ENCODE data around the gene ST3GAL2. TPM values are rescaled to one million over a fixed set of nuclear protein-coding genes. Genes with fewer than 3 reads are reported as not detected.

Gene ST3GAL2
- total and polyA plus RNA-seq, 2 donors (not counting 3 experiments of a cell fraction or from before 2014, with no cell fraction given): 23.0 to 50.4 TPM

GRCh38 chr16:70475054-70475871 is 36.4 kb upstream of the ST3GAL2 start:
- Histone ChIP-seq H3K79me2 (ENCODE audit: control insufficient read depth, insufficient read depth, low read length) (no peaks in the 10 kb centered on the region), H3K27ac (ENCODE audit: insufficient read depth, low read depth, low read length) (no peak overlapping the region), H3K36me3 (ENCODE audit: control insufficient read depth in 2 of 2, extremely low read depth in 1 of 2, insufficient read depth in 2 of 2, low read length in 2 of 2) (peaks cover 0 to under 1% of the 10 kb centered on the region in 2 experiments), H2AFZ (ENCODE audit: low read depth, low read length) (no peak overlapping the region), H3K27me3 (ENCODE audit: control insufficient read depth in 2 of 2, insufficient read depth in 2 of 2, low read length in 2 of 2) (no peaks in the 10 kb centered on the region), H3K9ac (replicated peaks; ENCODE audit: extremely low read depth, insufficient read depth, low read length) (no peak overlapping the region), H3K4me2 (ENCODE audit: insufficient read depth, low read length) (no peak overlapping the region), H4K20me1 (replicated peaks; ENCODE audit: control insufficient read depth, extremely low read depth, insufficient read depth, low read length) (no peaks in the 10 kb centered on the region), H3K4me1 (ENCODE audit: control insufficient read depth, extremely low read depth, insufficient read depth, low read length) (peaks cover 23% of the 10 kb centered on the region), H3K9me1 (replicated peaks; ENCODE audit: control insufficient read depth, extremely low read depth, insufficient read depth, low read length) (no peaks in the 10 kb centered on the region), H3K9me3 (replicated peaks; ENCODE audit: control insufficient read depth, insufficient read depth, low read length) (no peaks in the 10 kb centered on the region), H3K4me3 (replicated peaks in 1 of 3; ENCODE audit: insufficient read depth in 1 of 3, low read depth in 1 of 3, low read length in 3 of 3) (no peak overlapping the region)
- dilution Hi-C loops (cut with MboI; ENCODE audit: extremely low pct_ligation_motif_present, low sequenced_read_pairs) (no loop called here), intact Hi-C loops (cut with micrococcal nuclease) (no loop called here)
- no peak for TF ChIP-seq MAX (IDR thresholded peaks at IDR 0.05; ENCODE audit: insufficient read depth, insufficient read length)
- TF ChIP-seq POLR2A (IDR thresholded peaks at IDR 0.05; ENCODE audit: low read depth, low read length): no peak
- TF ChIP-seq EZH2 (IDR thresholded peaks at IDR 0.05; ENCODE audit: borderline replicate concordance, low read depth, low read length, severe bottlenecking): no peak
- no peak for TF ChIP-seq POLR2AphosphoS5 (IDR thresholded peaks at IDR 0.05; ENCODE audit: insufficient read depth, low read depth, low read length)
- TF ChIP-seq MYC (IDR thresholded peaks at IDR 0.05; ENCODE audit: low read depth, low read length): no peak
- TF ChIP-seq CTCF (IDR thresholded peaks at IDR 0.05; ENCODE audit: extremely low read depth in 1 of 2, insufficient read depth in 1 of 2, low read depth in 1 of 2, low read length in 2 of 2): no peak
- no peak for TF ChIP-seq FOS (IDR thresholded peaks at IDR 0.05; ENCODE audit: borderline replicate concordance, insufficient read depth, low read length)
- TF ChIP-seq GATA2 (IDR thresholded peaks at IDR 0.05; ENCODE audit: insufficient read depth, insufficient read length, low read depth, low read length): no peak
- DNase-seq (ENCODE audit: low read depth, low spot score) (no peak), FAIRE-seq (no peak)
- BruUV-seq (replicated peaks): no TSS peak
- ChIA-PET CTCF (interaction anchor here (1.3 to 1.8 kb wide), 2 partner anchors 95 to 105 kb away, joined by 3 to 6 read pairs; no protein-coding TSS in a partner anchor), POLR2A (no interaction called here)

Measured in endothelial cell of umbilical vein (primary cell).